SK-N-SH (cell line): ENCODE measurements around the gene RAB34. TPM values are rescaled to one million over a fixed set of nuclear protein-coding genes. Genes with fewer than 3 reads are reported as not detected.

Source experiments
- CHD2 ChIP-seq: fragments of 150-350 bp; IDR thresholded peaks from 2 replicates; pipeline ENCODE4 v1.6.1; 2018; ENCODE audit warnings: low read length; ENCODE audit not compliant: partially characterized antibody
- ELF1 ChIP-seq: IDR thresholded peaks from 2 replicates; pipeline ENCODE4 v1.4.0; 2012
- EP300 ChIP-seq, 2 experiments: IDR thresholded peaks; 2 replicates each; pipeline versions ENCODE4 v1.4.0 to v1.6.1; 2012; ENCODE audit warnings: borderline replicate concordance in 1 of 2, low read depth in 1 of 2, low read length in 1 of 2
- FOSL2 ChIP-seq: IDR thresholded peaks from 2 replicates; pipeline ENCODE4 v1.4.0; 2012; ENCODE audit warnings: low read depth, mild to moderate bottlenecking, moderate library complexity, borderline replicate concordance
- FOXJ3 ChIP-seq: sonication (generic); formaldehyde crosslinking; IDR thresholded peaks from 2 replicates; pipeline ENCODE4 v1.5.1; 2020; ENCODE audit warnings: mild to moderate bottlenecking, missing genetic modification reagents
- FOXM1 ChIP-seq: IDR thresholded peaks from 2 replicates; pipeline ENCODE4 v1.4.0; 2012; ENCODE audit warnings: low read depth, mild to moderate bottlenecking
- GABPA ChIP-seq: IDR thresholded peaks from 2 replicates; pipeline ENCODE4 v1.4.0; 2012; ENCODE audit warnings: low read depth, mild to moderate bottlenecking
- JUND ChIP-seq: IDR thresholded peaks from 2 replicates; pipeline ENCODE4 v1.4.0; 2012
- MXI1 ChIP-seq: IDR thresholded peaks from 2 replicates; pipeline ENCODE4 v1.6.1; 2012; ENCODE audit warnings: mild to moderate bottlenecking, low read depth, low read length, improper control_type of control experiment
- NFIC ChIP-seq: IDR thresholded peaks from 2 replicates; pipeline ENCODE4 v1.4.0; 2012; ENCODE audit warnings: borderline replicate concordance
- RAD21 ChIP-seq: IDR thresholded peaks from 2 replicates; pipeline ENCODE4 v1.6.1; 2012; ENCODE audit warnings: mild to moderate bottlenecking, low read length
- RCOR1 ChIP-seq: fragments of 150-350 bp; IDR thresholded peaks from 2 replicates; pipeline ENCODE4 v1.6.1; 2017; ENCODE audit warnings: antibody characterized with exemption, low read length
- SMC3 ChIP-seq: IDR thresholded peaks from 2 replicates; pipeline ENCODE4 v1.6.1; 2012; ENCODE audit warnings: low read depth, low read length, improper control_type of control experiment
- TAF1 ChIP-seq: IDR thresholded peaks from 2 replicates; pipeline ENCODE4 v1.6.1; 2012; ENCODE audit warnings: low read depth, mild to moderate bottlenecking, low read length, moderate library complexity, borderline replicate concordance
- YY1 ChIP-seq: IDR thresholded peaks from 2 replicates; pipeline ENCODE4 v1.4.0; 2012; ENCODE audit warnings: low read depth, mild to moderate bottlenecking
- polyA plus RNA-seq, 3 experiments: library from polyadenylated mRNA; depleted of rRNA; stranded (reverse); fragments of >200 nt; gene quantifications; 2 replicates each; pipeline ENCODE4 v1.2.3, GENCODE V29; 2012
- TF ChIP-seq, protein P1 (sequence below): fragments of 200-600 bp; sonication (generic); IDR thresholded peaks from 2 replicates; pipeline ENCODE4 v1.6.1; 2017; ENCODE audit warnings: antibody characterized with exemption, mild to moderate bottlenecking, moderate library complexity
- TF ChIP-seq, protein P2 (sequence below): IDR thresholded peaks from 2 replicates; pipeline ENCODE4 v1.6.1; 2012; ENCODE audit warnings: mild to moderate bottlenecking, low read depth, low read length, moderate library complexity
- TF ChIP-seq, protein P3 (sequence below): IDR thresholded peaks from 2 replicates; pipeline ENCODE4 v1.4.0; 2012; ENCODE audit warnings: low read depth
- TF ChIP-seq, protein P4 (sequence below): IDR thresholded peaks from 2 replicates; pipeline ENCODE4 v1.4.0; 2012; ENCODE audit warnings: low read depth, borderline replicate concordance

RAB34 gene
- polyA plus RNA-seq, 1 of the 3 experiments (the other 2 are of a cell fraction), result 0.18 TPM

DNA sequence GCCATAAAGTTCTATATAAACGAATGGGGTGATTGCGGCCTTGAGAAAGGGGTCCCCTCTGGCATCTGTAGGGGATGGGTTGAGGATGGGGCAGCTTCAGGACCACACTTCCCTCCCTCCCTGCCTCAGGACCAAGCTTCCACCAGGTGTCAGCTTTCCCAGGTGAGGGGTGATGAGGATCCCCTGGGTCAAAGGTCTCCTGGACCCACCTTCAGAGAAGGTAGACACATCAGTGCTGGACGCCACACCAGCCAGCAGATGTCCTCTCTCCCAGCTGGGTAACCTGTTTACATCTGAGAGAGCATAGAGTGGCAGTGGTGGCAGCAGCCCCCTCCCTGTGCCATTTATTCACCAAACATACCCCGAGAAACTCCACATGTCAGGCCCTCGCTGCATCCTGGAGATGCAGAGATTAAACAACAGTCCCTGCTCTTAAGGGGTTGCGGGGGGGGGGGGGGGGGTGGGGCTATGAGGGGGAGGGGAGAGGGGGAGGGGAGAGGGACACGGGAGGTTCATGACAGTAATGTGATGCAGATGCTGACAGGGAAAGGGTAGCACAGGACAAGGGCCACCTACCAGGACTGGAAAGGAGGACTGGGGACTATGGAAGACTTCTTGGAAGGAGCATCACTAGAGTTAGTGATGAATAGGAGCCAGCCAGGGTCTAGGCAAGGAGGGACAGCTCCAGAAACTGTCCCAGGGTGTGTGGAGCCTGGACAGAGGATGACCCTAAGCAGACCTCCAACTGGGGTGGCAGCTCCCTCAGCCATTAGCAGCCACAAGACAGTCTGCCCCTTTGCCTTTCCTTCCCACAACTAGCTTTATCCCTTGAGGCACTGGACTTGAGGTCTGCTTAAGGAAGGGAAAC is 11.0 kb downstream of the RAB34 start (continued):
- TF ChIP-seq FOXM1 (no peak), MXI1 (peak; percentile 76; the same call in 1 of the 2 replicates), JUND (no peak), NFIC (no peak), YY1 (no peak), GABPA (no peak), SMC3 (peak; percentile 18; the same call in 1 of the 2 replicates), EP300 (IDR thresholded peaks at IDR 0.05; ENCODE audit: borderline replicate concordance in 1 of 2, low read depth in 1 of 2, low read length in 1 of 2) (no peak), ELF1 (no peak), FOXJ3 (CRISPR knock-in tag) (0 out of 2 replicates have a peak, but pooled peaks have one; percentile 22), CHD2 (no peak), RCOR1 (no peak), FOSL2 (no peak), RAD21 (peak; percentile 35), TAF1 (no peak)
- TF ChIP-seq, protein P1, sequence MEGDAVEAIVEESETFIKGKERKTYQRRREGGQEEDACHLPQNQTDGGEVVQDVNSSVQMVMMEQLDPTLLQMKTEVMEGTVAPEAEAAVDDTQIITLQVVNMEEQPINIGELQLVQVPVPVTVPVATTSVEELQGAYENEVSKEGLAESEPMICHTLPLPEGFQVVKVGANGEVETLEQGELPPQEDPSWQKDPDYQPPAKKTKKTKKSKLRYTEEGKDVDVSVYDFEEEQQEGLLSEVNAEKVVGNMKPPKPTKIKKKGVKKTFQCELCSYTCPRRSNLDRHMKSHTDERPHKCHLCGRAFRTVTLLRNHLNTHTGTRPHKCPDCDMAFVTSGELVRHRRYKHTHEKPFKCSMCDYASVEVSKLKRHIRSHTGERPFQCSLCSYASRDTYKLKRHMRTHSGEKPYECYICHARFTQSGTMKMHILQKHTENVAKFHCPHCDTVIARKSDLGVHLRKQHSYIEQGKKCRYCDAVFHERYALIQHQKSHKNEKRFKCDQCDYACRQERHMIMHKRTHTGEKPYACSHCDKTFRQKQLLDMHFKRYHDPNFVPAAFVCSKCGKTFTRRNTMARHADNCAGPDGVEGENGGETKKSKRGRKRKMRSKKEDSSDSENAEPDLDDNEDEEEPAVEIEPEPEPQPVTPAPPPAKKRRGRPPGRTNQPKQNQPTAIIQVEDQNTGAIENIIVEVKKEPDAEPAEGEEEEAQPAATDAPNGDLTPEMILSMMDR, result no peak
- TF ChIP-seq, protein P2, sequence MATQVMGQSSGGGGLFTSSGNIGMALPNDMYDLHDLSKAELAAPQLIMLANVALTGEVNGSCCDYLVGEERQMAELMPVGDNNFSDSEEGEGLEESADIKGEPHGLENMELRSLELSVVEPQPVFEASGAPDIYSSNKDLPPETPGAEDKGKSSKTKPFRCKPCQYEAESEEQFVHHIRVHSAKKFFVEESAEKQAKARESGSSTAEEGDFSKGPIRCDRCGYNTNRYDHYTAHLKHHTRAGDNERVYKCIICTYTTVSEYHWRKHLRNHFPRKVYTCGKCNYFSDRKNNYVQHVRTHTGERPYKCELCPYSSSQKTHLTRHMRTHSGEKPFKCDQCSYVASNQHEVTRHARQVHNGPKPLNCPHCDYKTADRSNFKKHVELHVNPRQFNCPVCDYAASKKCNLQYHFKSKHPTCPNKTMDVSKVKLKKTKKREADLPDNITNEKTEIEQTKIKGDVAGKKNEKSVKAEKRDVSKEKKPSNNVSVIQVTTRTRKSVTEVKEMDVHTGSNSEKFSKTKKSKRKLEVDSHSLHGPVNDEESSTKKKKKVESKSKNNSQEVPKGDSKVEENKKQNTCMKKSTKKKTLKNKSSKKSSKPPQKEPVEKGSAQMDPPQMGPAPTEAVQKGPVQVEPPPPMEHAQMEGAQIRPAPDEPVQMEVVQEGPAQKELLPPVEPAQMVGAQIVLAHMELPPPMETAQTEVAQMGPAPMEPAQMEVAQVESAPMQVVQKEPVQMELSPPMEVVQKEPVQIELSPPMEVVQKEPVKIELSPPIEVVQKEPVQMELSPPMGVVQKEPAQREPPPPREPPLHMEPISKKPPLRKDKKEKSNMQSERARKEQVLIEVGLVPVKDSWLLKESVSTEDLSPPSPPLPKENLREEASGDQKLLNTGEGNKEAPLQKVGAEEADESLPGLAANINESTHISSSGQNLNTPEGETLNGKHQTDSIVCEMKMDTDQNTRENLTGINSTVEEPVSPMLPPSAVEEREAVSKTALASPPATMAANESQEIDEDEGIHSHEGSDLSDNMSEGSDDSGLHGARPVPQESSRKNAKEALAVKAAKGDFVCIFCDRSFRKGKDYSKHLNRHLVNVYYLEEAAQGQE, result no peak
- TF ChIP-seq, protein P3, sequence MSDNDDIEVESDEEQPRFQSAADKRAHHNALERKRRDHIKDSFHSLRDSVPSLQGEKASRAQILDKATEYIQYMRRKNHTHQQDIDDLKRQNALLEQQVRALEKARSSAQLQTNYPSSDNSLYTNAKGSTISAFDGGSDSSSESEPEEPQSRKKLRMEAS, result no peak
- TF ChIP-seq, protein P4, sequence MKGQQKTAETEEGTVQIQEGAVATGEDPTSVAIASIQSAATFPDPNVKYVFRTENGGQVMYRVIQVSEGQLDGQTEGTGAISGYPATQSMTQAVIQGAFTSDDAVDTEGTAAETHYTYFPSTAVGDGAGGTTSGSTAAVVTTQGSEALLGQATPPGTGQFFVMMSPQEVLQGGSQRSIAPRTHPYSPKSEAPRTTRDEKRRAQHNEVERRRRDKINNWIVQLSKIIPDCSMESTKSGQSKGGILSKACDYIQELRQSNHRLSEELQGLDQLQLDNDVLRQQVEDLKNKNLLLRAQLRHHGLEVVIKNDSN, result no peak
